ENCODE results near the gene FOXD3.

The FOXD3 gene

GRCh38 chr1:63322114-63322943 is at the start of gene FOXD3:
Gene FOXD3, plus strand, starts transcription at chr1:63322567. Its CDS starts 492 bp downstream, at chr1:63323059.
- DNase-seq, result peak; percentile 39 to 67

GRCh38 chr1:63272811-63273210 is 49.6 kb upstream of the FOXD3 start:
- no peak for DNase-seq

GRCh38 chr1:63274371-63274770 is 48.0 kb upstream of the FOXD3 start:
- no peak for DNase-seq

- no peak for DNase-seq
These were observed 47.4 kb upstream of the FOXD3 start for GRCh38 chr1:63274979-63275378.

- DNase-seq, result peak in 1 of 2 experiments; percentile 7
These were observed 45.7 kb upstream of the FOXD3 start for GRCh38 chr1:63276624-63277023.

- no peak for DNase-seq
These were observed 44.9 kb upstream of the FOXD3 start for GRCh38 chr1:63277195-63278192.

GRCh38 chr1:63281753-63282152 is 40.6 kb upstream of the FOXD3 start:
- DNase-seq, result no peak

- no peak for DNase-seq
These were observed 33.2 kb upstream of the FOXD3 start for GRCh38 chr1:63289135-63289534.

GRCh38 chr1:63294803-63295594 is 27.4 kb upstream of the FOXD3 start:
- no peak for DNase-seq

GRCh38 chr1:63304410-63304809 is 18.0 kb upstream of the FOXD3 start:
- DNase-seq, result no peak

- DNase-seq, result no peak
These were observed 17.3 kb upstream of the FOXD3 start for GRCh38 chr1:63305043-63305442.

- no peak for DNase-seq
These were observed 15.1 kb upstream of the FOXD3 start for GRCh38 chr1:63307196-63307794.

GRCh38 chr1:63316598-63316983 is 5.8 kb upstream of the FOXD3 start:
- no peak for DNase-seq

GRCh38 chr1:63316984-63317816 is 5.2 kb upstream of the FOXD3 start:
- peak; percentile 44 to 68 for DNase-seq

GRCh38 chr1:63317817-63318152 is 4.6 kb upstream of the FOXD3 start:
- no peak for DNase-seq

- no peak for DNase-seq
These were observed 4.0 kb upstream of the FOXD3 start for GRCh38 chr1:63318201-63318979.

- DNase-seq, result no peak
These were observed 3.0 kb upstream of the FOXD3 start for GRCh38 chr1:63319046-63320021.

GRCh38 chr1:63320022-63320721 is 2.2 kb upstream of the FOXD3 start:
- DNase-seq, result no peak
